Bone marrow (tissue), 2 donors: ENCODE data around the gene BMAL1.
"Not testable (repeated sequence)": the region's sequence is repeated elsewhere in the genome, so short reads cannot be mapped to it uniquely, and the experiment has no call there.

ENCODE experiments used
- DNase-seq, 2 donors: peaks; one replicate each; lab custom pipeline; 2025; lab: John Stamatoyannopoulos, UW

BMAL1 gene

DNA sequence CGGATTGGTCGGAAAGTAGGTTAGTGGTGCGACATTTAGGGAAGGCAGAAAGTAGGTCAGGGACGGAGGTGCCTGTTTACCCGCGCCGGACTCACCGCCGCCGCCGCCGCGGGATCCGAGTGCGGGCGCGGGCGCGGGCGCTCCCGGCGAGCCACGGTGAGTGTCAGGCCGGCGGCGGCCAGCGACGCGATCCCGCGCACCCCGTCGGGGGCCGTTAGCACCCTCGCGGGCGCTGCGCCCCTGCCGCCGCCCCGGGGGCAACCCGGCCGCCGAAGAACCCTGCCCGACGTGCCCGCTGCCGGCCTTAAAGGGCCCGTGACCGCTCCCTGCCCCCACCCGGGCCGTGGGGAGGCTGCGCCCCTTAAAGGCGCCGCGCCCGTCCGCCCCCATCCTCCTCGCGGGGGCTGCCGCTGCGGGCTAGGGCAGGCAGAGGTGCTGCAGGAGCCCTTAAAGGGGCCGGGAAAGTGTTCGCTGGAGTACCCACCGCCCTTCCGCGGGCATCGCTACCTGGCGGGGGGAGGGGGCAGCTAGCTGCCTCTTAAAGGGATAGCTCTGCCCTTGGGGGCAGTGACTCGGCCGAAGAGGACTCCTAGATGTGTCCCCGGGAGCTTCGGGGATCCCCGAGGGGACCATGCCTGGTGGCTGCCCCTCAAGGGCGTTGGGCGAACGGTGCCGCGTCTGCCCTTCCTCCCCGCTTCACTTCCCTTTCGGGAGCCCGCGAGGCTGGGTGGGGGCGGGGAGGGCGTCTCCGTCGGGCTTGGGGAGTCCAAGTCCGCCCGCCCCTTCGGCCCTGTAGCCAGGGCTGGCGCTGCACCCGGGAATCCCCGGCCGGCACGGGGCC lies at the start of gene BMAL1:
BMAL1 (plus strand) TSS at position 23 of the 841 bp plus-strand sequence. CDS start 76,519 bp downstream, outside the sequence.
- DNase-seq, result peak in 1 of 2 donors; percentile 36

DNA sequence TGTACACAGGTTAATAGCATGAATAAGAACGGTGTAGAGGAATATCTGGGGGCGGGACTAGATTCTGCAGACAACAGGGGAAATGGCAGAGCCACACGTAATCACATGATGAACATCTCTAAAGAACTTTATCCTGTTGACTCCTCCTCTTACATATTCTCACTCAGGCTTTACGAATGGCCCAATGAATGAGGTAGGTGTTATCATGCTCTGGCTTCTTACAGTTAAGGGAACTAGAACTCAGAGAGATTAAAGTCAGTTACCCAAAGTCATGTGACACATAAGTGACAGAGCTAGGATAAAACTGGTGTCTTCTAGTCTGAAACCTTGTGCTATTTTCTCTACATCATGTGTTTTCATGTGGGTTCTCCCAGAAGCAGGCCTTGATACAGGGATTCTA lies 49.0 kb upstream of the BMAL1 start:
- no peak for DNase-seq

- no peak for DNase-seq
These were observed 48.5 kb upstream of the BMAL1 start for GRCh38 chr11:13229136-13229535.

DNA sequence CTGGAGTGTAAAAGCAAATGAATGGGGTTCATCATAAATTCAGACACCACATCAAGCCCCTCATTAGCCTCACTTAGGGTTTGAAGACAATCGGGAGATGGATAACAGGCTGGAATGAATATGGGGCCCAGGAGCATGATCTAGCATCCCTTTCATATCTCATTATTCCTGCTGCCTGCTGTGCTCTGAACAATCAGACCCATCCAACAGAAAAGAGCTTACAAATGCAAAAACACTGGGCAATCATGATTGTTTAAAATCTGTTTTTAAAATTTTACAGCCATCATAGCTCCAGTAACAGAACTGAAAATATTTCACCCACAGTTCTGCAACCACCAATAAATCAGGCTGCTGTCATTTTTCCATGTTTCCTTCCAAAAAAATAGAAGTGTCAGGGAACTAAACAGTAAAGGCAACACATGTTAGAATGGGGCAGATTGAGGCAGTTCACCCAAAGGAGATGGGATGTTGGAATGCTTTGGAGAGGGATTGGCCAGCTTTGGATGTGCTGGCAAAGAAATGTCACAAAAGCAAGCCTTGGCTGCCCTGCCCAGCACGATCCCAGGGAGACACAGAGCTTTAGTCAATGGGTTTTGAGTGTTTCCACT lies 47.8 kb upstream of the BMAL1 start:
- DNase-seq, result no peak

GRCh38 chr11:13233173-13233745 lies 44.3 kb upstream of the BMAL1 start:
- no peak for DNase-seq

GRCh38 chr11:13235895-13236294 lies 41.7 kb upstream of the BMAL1 start:
- DNase-seq, result no peak

DNA sequence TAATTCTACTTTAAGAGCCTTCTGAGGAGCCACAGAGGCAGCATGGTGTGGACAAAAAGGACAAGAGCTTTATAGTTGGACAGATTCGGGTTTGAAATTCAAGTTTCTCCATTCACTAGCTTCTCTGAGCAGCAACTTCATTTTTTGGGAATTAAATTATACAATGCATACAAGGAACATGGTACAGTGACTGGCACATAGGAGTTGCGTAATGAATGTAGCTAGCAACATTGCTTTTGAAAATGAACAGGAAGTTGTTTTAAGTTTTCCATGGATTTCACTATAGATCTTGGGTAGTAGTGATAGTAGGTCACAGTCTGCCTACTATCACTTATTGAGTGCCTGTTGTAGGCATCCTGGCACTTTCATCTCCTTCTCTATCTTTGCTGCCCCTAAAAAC lies 41.0 kb upstream of the BMAL1 start:
- no peak for DNase-seq

DNA sequence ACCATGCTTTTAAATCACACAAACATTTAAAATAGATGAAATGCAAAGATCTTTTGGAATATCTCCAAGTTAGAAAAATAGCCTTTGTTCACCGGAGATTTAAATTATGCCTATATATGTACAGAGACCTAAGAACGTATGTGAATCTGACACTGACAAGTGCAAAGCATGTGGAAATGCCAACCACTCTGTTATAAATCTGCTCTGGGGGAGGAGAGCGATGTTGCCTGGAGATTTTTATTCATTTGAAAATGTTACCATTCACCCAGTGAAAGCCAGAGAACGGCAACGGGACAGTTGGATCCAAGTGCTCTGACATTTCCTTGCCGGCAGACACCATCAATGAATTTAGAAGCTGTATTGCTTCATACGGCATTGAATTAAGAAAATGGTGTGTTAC lies 39.8 kb upstream of the BMAL1 start:
- no peak for DNase-seq

DNA sequence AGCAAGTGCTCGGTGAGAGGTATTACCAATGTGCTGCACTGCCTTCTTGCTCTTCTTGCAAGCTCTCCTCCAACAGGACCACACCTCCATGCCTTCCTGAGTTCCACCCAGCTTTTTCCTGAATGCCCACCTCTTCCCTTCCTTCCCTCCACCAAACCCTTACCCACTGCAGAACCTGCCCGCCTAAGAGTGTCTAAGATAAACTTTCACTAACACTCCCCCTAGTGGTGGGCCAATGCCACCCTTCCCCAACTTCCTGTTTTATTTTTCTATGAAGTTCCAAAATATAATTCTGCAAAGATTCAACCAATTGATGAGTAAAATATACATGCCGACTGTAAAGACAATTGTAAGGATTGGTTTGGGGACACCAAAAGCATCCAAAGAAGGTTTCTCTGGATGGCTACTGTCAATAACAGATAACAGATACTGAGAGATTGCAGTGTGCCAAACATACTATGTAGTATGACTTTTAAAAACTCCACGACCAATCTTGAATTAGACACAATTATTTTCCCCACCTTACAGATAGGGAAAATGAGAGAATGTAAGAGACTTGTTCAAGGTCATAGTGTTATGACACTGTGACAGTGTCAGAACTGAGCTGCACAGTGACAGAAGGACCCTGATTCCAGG lies 38.6 kb upstream of the BMAL1 start:
- DNase-seq, result peak; percentile 3 to 39

- DNase-seq, result no peak
These were observed 35.0 kb upstream of the BMAL1 start for GRCh38 chr11:13242564-13242963.

DNA sequence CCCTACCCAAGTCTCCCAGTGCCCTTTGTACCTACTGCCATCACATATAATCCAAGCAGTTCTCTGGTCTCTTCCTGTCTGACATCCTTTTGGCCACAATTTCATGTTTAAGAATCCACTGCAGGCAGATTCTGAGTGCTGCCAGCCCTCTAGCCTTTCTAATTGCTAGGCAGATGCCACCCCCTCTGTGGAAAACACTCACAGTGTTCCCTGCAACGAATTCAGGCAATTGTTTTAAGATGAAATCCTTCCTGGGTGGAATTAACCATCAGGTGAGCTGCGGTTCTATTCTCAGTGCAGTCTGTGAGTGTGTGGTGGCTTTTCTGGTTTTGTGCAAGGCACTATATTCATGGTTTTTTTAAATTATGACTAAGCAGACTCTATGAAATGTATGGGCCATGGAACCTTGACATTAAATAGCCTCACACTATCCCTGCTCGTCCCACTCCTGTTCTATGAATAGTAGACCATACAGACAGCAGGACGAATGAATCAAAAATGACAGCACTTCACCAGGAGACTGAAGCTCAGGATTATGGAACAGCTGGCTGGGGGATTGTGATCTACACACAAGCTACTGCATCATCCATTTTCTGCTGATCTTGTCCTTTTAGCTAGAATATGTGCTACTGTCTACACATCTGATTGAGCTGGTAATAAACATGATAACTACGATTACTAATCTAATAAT lies 29.8 kb upstream of the BMAL1 start:
- no peak for DNase-seq

DNA sequence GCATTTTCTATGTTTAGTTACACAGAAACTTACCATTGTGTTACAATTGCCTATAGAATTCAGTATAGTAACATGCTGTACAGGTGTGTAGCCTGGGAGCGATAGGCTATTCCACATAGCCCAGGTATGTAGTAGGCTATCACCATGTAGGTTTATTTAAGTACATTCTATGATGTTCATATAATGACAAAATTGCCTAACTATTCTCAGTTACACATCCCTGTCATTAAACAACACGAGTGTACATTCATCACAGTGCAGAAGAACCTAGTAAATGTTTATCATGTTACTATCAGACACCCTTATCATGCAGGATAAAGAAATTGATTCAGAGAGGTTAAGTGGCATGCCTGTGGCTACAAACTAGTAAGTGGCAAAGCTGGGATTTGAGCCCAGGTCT lies 28.4 kb upstream of the BMAL1 start:
- no peak for DNase-seq

DNA sequence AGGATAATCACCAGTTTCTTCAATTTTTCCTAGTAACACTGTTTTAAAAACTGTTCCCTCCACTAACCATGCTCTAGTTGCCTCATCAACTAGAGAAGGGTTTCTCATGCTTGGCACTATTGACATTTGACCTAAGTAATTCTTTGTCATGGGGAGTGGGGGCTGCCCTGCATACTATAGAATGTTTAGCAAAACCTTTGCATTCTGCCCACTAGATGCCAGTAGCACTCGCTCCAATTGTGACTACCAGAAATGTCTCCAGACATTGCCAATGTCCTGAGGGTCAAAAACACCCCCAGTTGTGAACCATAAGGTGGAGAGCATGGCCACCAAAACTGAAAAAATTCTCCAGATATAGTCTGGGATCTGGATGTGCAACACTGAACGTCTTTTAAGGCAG lies 27.6 kb upstream of the BMAL1 start:
- no peak for DNase-seq

GRCh38 chr11:13251966-13252365 lies 25.6 kb upstream of the BMAL1 start:
- DNase-seq, result no peak

DNA sequence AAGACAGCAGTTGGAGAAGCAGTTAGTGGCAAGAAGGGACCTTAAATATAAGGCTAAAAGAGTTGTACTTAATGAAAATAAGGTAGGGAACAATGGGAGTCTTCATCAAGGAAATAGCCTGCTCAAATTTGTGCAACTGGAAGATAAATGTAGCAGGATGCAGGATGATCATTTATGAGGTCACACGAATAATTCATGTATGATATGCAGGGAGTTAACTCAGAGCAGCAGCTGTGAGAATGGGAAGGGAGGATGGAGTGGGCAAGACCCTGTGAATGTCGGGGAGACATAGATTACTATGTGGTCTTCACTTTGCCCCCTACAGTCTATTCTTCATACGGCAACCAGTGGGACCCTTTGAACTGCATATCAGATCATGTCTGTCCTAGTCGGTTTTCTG lies 25.2 kb upstream of the BMAL1 start:
- no peak for DNase-seq

GRCh38 chr11:13256216-13256615 lies 21.4 kb upstream of the BMAL1 start:
- DNase-seq, result no peak

- not testable (repeated sequence) for DNase-seq
These were observed 19.5 kb upstream of the BMAL1 start for GRCh38 chr11:13258061-13258460.

DNA sequence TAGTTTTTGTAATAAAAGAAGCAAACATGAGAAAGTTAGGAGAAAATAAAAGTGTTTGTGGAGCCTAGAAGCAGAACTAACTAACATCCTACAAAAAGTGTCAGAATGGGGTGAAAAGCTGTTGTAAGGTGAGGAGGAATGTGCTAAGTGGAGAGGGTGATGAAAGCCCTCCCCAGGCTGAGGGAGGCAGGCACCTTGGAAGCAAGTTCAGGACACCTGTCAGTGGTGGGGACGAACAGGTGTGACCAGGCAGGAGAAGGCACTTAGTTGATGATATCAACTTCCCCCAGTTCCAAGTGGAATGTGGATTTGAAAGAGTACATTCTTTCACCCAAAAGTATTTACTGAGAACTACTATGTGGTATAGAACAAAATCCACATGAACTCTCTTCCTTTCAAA lies 18.7 kb upstream of the BMAL1 start:
- no peak for DNase-seq

GRCh38 chr11:13259374-13259773 lies 18.2 kb upstream of the BMAL1 start:
- no peak for DNase-seq

- no peak for DNase-seq
These were observed 17.2 kb upstream of the BMAL1 start for GRCh38 chr11:13260201-13260962.

GRCh38 chr11:13260963-13261588 lies 16.5 kb upstream of the BMAL1 start:
- no peak for DNase-seq
